Activated gamma-delta T cell treated with Interleukin-2 at 50 U/mL for 16 hours (primary cell): ENCODE data around the gene BSCL2.
"Not testable (repeated sequence)": the region's sequence is repeated elsewhere in the genome, so short reads cannot be mapped to it uniquely, and the experiment has no call there.

ENCODE experiments used
- DNase-seq: peaks from one replicate; pipeline ENCODE4 v3.0.0-alpha.2; 2020

BSCL2 gene

DNA sequence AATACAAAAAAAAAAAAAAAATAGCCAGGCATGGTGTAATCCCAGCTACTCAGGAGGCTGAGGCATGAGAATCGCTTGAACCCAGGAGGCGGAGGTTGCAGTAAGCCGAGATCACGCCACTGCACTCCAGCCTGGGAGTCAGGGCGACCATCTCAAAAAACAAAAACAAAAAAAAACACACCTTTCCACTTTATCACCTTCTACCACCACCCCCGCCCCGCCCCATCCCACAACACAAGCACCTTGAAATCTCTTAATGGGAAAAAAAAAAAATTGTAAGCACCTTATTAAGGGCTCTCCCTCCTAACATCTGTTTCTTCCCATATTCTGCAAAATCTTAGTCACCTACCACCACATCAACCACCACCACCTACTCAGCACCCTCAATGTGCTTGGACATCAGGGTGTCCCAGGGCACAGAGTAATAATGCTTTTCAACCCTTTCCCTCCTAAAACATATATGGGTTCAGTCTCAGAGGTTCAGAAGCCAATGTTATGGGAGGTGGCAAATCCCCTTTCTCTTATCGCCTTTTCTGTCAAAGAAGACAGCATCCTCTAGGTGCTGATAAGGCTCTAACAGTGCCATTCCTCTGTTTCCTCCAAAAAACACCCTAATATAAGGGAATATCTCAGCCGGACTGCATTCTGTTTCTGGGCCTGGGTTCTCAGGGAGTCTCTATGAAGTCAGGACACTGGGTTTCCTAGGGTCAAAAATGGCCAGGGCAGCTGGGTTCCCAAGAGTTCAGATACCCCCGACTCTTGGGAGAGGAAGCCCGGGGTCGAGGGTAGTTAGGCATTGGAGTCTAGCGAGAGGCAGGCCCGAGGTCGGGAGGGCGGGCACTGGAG is 54.8 kb downstream of the BSCL2 start:
- no peak for DNase-seq

DNA sequence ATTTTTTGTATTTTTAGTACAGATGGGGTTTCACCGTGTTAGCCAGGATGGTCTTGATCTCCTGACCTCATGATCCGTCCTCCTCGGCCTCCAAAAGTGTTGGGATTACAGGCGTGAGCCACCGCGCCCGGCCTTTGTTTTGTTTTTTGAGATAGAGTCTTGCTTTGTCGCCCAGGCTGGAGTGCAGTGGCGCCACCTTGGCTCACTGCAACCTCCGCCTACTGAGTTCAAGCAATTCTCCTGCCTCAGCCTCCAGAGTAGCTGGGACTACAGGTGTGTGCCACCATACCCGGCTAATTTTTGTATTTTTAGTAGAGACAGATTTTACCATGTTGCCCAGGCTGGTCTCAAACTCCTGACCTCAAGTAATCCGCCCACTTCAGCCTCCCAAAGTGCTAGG is 56.9 kb downstream of the BSCL2 start:
- not testable (repeated sequence) for DNase-seq

GRCh38 chr11:62649486-62649885 is 57.7 kb downstream of the BSCL2 start:
- DNase-seq, result no peak

DNA sequence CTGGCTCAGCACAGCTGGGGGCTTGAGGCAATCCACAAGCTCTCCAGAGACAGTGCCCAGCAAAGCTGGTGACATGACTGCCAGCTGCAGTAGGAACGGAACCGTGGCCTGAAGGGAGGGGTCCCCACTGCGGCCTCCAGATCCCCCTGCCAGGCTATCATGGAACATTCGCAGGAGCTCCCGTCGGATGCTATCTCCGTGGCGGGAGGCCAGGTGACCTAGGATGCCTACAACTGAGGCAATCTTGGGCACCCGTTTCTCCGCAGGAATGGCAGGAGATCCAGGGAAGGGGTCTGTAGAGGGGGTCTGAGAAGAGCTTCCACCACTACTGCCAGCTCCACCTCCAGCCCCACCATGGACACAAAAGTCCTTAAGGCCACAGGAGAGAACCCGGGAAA is 58.3 kb downstream of the BSCL2 start:
- DNase-seq, result no peak

DNA sequence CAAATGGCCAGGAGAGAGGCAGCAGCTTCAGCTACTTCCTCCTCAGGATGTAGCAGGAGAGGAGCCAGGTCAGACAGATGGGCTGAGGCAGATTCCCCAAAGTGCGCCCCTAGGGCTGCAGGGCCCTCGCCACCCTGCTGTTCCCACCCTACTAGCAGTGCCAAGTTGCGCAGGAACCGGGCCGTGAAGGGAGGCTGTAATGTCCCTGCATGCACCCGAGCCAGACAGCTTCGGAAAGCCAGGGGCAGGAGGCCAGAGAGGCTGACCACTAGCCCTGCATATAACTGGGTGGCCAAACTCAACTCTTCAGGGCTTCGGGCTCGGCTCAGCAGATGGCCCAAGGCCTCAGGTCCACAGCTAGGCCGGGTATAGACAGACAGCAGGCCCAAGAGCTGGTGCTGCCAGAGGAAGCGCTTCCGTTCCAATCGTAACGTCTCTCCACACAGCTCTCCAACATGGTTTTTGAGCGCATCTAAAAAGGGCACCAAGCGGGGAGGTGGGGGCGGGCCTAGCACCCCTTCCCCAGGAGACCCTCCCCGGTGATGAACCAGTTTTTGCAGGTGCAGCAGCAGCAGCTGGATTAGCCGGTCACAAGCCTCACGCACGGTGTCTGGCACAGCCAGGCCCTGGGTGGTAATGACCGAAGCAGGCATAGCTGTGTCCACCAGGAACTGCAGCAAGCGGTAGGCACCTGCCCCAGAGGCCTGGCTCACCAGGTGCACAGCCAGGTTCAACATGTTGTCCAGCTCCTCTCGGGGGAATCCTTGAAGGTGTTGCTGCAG is 58.8 kb downstream of the BSCL2 start:
- no peak for DNase-seq

DNA sequence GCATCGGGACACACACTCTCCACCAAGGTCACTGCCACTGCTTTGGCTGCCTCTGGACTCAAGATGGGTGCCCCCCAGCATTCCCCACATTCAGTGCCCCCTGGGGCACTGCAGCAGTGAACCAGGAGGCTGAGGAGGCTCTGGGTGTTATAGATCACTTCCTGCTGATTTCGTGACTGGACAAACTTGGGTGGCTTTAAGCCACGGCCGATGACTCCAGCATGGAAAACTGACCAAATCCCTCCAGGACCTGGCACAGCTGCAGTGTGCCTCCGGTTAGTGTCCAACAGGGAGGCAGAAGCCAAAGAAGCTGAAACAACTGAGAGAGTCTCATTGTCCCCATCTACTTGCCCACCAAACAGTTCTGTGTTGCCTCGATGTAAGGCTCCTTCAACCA is 59.6 kb downstream of the BSCL2 start:
- no peak for DNase-seq

DNA sequence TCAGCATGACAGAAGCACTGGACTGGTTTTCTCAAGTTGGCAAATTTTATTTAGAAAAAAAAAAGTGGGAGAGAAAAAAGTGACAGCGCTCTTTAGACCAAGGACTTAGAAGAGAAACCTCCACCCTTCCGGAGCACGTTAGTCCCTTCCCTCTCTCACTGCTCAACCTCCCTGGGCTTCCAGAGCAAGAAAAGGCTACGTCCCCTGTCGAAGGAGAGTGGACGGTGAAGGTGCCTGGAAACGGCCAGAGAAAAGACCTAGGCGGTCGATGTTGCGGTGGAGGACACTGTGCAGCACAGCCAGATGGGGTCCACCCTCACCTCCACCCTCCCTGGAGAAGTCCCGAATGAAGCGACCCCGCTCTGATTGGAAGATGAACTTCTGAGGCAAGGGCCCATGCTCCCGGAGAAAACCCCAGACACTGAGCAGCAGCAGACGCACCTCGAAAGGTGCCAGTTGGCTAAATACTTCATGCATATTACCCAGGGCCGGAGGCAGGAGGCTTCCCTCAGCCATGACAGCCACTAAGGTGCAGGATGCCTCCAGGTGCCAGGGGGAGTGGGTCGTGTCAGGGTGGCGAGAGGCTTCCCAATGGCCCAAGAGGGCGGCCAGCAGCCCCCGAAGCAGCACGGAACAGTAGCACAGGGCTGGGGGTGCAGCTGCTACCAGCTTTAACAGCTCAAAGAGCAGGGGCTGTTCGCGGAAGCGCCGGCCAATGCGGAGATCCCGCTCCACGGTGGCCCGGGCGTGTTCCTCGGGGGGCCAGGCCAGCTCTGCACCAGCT is 60.2 kb downstream of the BSCL2 start:
- DNase-seq, result no peak

DNA sequence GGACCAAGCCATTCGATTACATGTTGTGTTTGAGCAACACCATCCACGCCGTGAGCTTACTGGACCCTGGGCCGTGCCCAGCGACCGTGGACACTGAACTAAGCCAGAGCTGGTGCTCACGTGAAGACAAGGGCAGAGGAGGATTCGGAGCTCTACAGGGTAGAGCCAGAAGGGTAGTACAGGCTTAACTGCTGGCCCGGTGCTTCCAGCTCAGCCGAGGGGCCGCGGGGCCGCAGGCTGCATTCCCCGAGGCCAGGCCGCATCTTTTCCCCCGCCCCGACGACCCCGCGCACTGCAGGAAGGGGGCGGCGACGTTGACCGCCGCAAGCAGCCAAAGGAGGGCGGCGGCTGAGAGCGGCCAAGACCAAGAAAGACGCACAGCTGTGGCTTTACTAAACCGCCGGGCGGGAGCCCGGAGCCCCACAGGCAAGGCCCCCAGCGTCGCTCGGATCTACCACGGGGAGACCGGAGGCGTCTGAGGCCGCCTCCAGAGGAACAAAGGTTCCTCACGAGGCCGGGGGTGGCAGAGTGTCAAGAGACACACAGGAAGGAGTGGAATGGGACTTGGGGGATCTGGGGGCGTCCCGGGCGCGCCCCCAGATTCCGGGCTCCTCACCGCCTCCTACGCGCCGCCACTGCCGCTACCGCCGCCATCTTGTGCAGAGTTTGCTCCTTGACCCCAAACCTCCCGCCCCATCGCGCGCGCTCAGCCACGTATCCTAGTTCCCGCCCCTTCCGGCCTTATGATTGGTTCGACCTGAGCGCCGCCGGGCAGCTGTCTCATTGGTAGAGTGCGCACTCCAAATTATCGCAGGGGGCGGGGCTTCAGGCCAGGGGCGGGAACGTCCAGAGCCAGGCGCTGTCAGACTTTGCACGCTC is 61.0 kb downstream of the BSCL2 start, which contains the start of gene GANAB:
TSS of gene GANAB (minus strand) at position 668 of the 879 bp plus-strand sequence. CDS start at position 654, 14 bp downstream.
- DNase-seq, result peak; percentile 99

GRCh38 chr11:62645671-62645945 is 61.6 kb downstream of the BSCL2 start:
- no peak for DNase-seq

GRCh38 chr11:62644220-62644619 is 63.0 kb downstream of the BSCL2 start:
- no peak for DNase-seq
